CD4-positive, alpha-beta T cell treated with Interleukin-15 for 1 hour (primary cell): Measurements from ENCODE around the gene FGFRL1.
"Not testable (repeated sequence)": the region's sequence is repeated elsewhere in the genome, so short reads cannot be mapped to it uniquely, and the experiment has no call there.

ENCODE experiments used
- DNase-seq: peaks from one replicate; pipeline ENCODE4 v3.0.0-alpha.2; 2020

The FGFRL1 gene

GRCh38 chr4:973431-974397, 37.7 kb upstream of the FGFRL1 start, which contains the start of gene DGKQ:
DGKQ (minus strand) TSS chr4:973569; CDS start chr4:973482, 87 bp downstream.
- DNase-seq = peak; percentile 90

GRCh38 chr4:974668-975067, 36.8 kb upstream of the FGFRL1 start:
- no peak for DNase-seq

- not testable (repeated sequence) for DNase-seq
These were observed 35.4 kb upstream of the FGFRL1 start for GRCh38 chr4:976016-976415.

- DNase-seq = no peak
These were observed 32.3 kb upstream of the FGFRL1 start for GRCh38 chr4:978957-979701.

GRCh38 chr4:982291-982690, 29.1 kb upstream of the FGFRL1 start:
- DNase-seq = no peak

- no peak for DNase-seq
These were observed 28.6 kb upstream of the FGFRL1 start for GRCh38 chr4:982814-983213.

GRCh38 chr4:984336-985054, 26.9 kb upstream of the FGFRL1 start:
- DNase-seq = no peak

- DNase-seq = peak; percentile 71
These were observed 26.1 kb upstream of the FGFRL1 start for GRCh38 chr4:985123-985830.

GRCh38 chr4:986428-986878, 25.0 kb upstream of the FGFRL1 start:
- DNase-seq = no peak

- DNase-seq = peak; percentile 85
These were observed 24.4 kb upstream of the FGFRL1 start, which contains the start of gene IDUA for GRCh38 chr4:986879-987623. IDUA (plus strand) TSS chr4:987044; CDS start chr4:987085, 41 bp downstream.

GRCh38 chr4:987624-988513, 23.6 kb upstream of the FGFRL1 start:
- no peak for DNase-seq

- DNase-seq = no peak
These were observed 22.4 kb upstream of the FGFRL1 start for GRCh38 chr4:988726-989721.

- DNase-seq = no peak
These were observed 21.5 kb upstream of the FGFRL1 start for GRCh38 chr4:989722-990471.

- DNase-seq = no peak
These were observed 20.6 kb upstream of the FGFRL1 start for GRCh38 chr4:990746-991367.

GRCh38 chr4:991451-992296, 19.8 kb upstream of the FGFRL1 start:
- no peak for DNase-seq

GRCh38 chr4:992297-993110, 18.9 kb upstream of the FGFRL1 start:
- no peak for DNase-seq
